BE2C (cell line): ENCODE results near the gene ZNF385B.

Experiments used
- DNase-seq: peaks from one replicate; pipeline ENCODE4 v3.0.0-alpha.2; 2020
- H3K27me3 ChIP-seq: fragments of 250-450 bp; sonication (Bioruptor Pico); 2 replicates; pipeline ENCODE4 v1.5.1; 2020; ENCODE audit warnings: mild to moderate bottlenecking
- H3K36me3 ChIP-seq: fragments of 250-450 bp; sonication (Bioruptor Pico); 2 replicates; pipeline ENCODE4 v1.5.1; 2020; ENCODE audit warnings: mild to moderate bottlenecking
- H3K4me1 ChIP-seq: fragments of 250-450 bp; sonication (Bioruptor Pico); 2 replicates; pipeline ENCODE4 v1.5.1; 2020
- H3K4me3 ChIP-seq: 2 replicates; pipeline ENCODE4 v1.5.1; 2011; ENCODE audit warnings: low read depth, low read length
- H3K9me3 ChIP-seq: fragments of 250-450 bp; sonication (Bioruptor Pico); 2 replicates; pipeline ENCODE4 v1.5.1; 2020
- TF ChIP-seq, protein P1 (sequence below): IDR thresholded peaks from 2 replicates; pipeline ENCODE4 v1.5.1; 2012; ENCODE audit warnings: mild to moderate bottlenecking, low read depth, low read length

ZNF385B gene

DNA sequence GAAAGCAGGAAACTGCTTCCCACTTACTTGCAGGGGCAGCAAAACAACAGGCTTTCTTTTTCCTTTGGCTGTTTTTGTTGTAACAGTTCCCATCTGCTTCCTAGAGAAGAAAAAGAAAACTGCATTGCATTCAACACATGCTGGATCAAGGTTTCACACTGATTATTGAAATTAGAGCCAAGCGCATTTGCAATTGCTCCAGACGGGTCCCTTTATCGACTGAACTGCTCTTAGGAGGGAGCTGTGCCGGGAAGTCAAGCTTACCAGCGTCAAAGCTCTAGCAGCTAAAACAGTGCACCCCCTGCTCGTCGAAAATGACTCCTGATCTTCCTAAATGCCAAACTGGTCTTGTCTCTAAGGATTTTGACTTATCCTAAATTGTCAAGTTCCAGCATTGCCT, 432.8 kb downstream of the ZNF385B start:
- Histone ChIP-seq H3K27me3 (no peaks in the 10 kb centered on the region), H3K4me1 (no peaks in the 10 kb centered on the region), H3K4me3 (no peak overlapping the region), H3K36me3 (no peaks in the 10 kb centered on the region), H3K9me3 (no peaks in the 10 kb centered on the region)
- DNase-seq: no peak
- TF ChIP-seq, protein P1, sequence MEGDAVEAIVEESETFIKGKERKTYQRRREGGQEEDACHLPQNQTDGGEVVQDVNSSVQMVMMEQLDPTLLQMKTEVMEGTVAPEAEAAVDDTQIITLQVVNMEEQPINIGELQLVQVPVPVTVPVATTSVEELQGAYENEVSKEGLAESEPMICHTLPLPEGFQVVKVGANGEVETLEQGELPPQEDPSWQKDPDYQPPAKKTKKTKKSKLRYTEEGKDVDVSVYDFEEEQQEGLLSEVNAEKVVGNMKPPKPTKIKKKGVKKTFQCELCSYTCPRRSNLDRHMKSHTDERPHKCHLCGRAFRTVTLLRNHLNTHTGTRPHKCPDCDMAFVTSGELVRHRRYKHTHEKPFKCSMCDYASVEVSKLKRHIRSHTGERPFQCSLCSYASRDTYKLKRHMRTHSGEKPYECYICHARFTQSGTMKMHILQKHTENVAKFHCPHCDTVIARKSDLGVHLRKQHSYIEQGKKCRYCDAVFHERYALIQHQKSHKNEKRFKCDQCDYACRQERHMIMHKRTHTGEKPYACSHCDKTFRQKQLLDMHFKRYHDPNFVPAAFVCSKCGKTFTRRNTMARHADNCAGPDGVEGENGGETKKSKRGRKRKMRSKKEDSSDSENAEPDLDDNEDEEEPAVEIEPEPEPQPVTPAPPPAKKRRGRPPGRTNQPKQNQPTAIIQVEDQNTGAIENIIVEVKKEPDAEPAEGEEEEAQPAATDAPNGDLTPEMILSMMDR: no peak

DNA sequence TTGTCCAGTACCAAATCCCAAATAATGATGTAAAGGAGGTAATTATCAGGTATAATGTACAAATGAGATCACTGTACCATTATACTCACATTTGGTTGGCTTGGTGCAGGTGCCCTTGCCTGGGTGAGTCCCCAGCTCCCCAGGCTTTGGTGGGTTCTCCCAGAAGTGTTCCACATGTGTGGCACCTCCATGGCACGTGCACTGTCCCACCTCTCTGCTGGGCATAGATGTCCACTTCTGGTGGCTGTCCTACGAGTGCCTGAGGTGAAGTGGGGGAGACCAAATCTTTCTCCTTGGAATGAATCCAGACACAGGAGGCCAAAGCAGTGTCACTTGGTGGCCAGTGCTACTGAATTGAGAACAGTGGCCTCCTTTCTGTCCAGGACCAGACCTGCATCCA, 434.3 kb downstream of the ZNF385B start:
- Histone ChIP-seq H3K36me3 (no peaks in the 10 kb centered on the region), H3K27me3 (no peaks in the 10 kb centered on the region), H3K4me3 (no peak overlapping the region), H3K9me3 (no peaks in the 10 kb centered on the region), H3K4me1 (no peaks in the 10 kb centered on the region)
- no peak for DNase-seq
- TF ChIP-seq, protein P1: no peak

DNA sequence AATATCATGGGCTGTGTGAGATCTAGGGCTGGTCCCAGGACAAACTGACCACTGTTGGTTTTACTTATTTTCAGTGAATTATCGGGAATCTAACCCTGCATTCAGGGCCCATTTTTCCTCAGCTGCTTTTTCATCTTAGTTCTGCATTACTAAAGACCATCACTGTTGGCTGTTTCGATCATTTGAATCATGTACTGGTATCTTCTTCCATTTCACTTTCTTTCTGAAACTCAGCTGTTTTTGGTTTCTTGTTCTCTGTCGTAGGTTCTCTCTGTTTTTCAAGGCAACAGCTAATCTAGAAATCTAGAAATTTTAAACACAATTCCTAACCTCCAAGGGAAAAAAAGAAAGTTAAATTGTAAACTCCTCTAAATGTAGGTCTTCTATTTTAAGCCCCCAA, 436.8 kb downstream of the ZNF385B start:
- TF ChIP-seq, protein P1: no peak
- no peak for DNase-seq
- no peak overlapping the region for H3K4me3 ChIP-seq

DNA sequence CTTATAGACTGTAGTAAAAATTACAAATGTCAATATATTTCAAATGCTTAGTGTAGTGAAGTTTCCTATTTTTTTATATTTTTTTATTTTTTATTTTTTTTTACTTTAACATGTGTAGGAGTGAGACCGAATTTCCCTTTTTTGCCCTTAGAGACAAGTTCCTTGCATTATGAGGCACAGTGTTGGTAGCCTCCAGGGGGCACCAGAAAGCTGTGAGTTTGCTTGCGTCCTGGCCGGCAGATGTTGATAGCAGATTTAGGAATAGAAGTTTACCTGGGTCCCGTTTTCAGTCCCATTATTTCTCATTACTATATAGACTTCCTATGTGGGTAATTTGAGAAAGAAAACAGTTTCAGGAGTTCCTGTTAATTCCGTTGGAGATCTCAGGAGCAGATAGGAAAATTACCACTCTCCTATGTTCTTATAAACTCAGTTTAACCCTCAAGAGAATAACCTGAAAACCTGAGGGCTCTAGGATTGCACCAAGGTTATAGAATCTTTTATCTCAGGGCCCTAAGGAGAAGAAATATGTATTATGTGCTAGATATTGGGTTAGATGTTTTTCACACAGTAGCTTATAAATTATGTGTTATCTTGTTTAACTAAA, 439.3 kb downstream of the ZNF385B start:
- no peaks in the 10 kb centered on the region for H3K27me3 ChIP-seq
- DNase-seq: peak; percentile 40
- H3K9me3 ChIP-seq: no peaks in the 10 kb centered on the region
- H3K4me3 ChIP-seq: no peak overlapping the region
- TF ChIP-seq, protein P1: peak; percentile 63
- no peaks in the 10 kb centered on the region for H3K36me3 ChIP-seq
- H3K4me1 ChIP-seq: no peaks in the 10 kb centered on the region

More for the DNA sequence above, 436.8 kb downstream of the ZNF385B start:
- H3K9me3 ChIP-seq: no peaks in the 10 kb centered on the region
- H3K27me3 ChIP-seq: no peaks in the 10 kb centered on the region
- H3K4me1 ChIP-seq: no peaks in the 10 kb centered on the region
- no peaks in the 10 kb centered on the region for H3K36me3 ChIP-seq

DNA sequence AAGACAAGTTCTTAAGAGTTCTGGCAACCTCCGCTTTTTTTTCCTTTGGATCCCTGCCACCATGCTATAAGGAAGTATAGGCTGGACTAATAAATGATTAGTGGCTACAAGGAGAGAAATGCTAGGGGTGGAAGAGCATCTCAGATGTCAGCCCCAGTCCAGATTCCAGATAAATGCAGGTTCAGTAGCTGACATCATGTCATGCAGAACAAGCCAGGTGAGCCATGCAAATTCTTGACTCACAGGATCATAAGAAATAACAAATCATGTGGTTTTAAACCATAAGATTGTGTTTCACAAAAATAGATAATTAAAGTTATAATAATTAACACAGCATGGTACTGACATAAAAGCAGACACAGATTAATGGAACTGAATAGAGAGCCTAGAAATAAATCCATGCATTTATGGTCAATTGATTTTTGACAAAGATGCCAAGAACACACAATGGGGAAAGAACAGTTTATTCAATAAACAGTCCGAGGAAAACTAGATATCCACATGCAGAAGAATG, 443.9 kb downstream of the ZNF385B start:
- Histone ChIP-seq H3K36me3 (no peaks in the 10 kb centered on the region), H3K9me3 (no peaks in the 10 kb centered on the region), H3K27me3 (no peaks in the 10 kb centered on the region), H3K4me3 (no peak overlapping the region), H3K4me1 (no peaks in the 10 kb centered on the region)
- no peak for DNase-seq
- TF ChIP-seq, protein P1: no peak

DNA sequence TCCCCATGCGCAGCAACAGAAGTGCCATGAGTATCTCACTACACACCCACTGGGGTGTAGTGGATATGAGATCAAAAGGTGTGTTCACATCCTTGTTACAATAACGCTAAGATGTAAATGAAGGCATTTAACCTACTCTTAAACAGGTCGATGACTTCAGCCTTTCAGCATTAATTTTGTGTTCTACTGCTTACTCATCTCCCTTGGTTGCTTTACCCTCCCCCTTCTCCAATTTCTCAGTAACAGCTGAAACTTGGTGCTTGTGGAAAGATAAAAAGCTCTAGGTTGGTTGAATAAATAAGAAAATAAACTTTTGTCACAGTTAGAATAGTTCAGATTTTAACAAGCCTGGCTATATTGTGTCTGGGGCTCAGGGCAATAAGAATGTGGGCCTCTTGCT, 449.3 kb downstream of the ZNF385B start:
- no peaks in the 10 kb centered on the region for H3K27me3 ChIP-seq
- TF ChIP-seq, protein P1: no peak
- no peaks in the 10 kb centered on the region for H3K36me3 ChIP-seq
- H3K4me1 ChIP-seq: no peaks in the 10 kb centered on the region
- no peak for DNase-seq
- H3K9me3 ChIP-seq: no peaks in the 10 kb centered on the region
- H3K4me3 ChIP-seq: no peak overlapping the region
